DND-41 (cell line): ENCODE measurements around the gene ASTN1.

Experiments used
- EZH2 ChIP-seq: IDR thresholded peaks from 3 replicates; pipeline ENCODE4 v1.6.1; 2012; ENCODE audit warnings: borderline replicate concordance, low read depth, mild to moderate bottlenecking, moderate library complexity, low read length, inconsistent platforms; ENCODE audit not compliant: severe bottlenecking
- TF ChIP-seq, protein P1 (sequence below): IDR thresholded peaks from 2 replicates; pipeline ENCODE4 v1.5.1; 2012; ENCODE audit warnings: borderline replicate concordance, low read length, moderate library complexity, mild to moderate bottlenecking; ENCODE audit not compliant: poor library complexity, severe bottlenecking; ENCODE audit errors: extremely low read depth

DNA sequence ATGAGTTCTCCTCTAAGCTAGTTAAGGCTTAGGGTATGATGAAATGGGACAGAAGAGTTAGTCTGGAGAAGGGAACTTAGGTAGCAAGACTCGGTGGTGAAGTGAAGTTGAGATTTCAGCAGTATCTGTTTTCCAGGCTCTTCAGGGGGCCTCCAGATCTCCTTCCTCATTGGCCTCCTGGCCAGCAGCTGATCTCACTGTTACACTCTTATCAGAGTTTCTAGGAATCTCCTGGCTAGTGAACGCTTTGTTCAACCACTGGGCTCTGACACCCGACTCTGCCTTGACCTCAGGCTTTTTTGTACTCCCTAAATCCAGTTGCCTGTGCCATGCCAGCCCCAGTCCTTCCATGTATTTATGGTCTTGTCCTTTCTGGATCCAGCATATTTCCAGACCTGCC is 311.0 kb downstream of the ASTN1 start:
- TF ChIP-seq, protein P1, sequence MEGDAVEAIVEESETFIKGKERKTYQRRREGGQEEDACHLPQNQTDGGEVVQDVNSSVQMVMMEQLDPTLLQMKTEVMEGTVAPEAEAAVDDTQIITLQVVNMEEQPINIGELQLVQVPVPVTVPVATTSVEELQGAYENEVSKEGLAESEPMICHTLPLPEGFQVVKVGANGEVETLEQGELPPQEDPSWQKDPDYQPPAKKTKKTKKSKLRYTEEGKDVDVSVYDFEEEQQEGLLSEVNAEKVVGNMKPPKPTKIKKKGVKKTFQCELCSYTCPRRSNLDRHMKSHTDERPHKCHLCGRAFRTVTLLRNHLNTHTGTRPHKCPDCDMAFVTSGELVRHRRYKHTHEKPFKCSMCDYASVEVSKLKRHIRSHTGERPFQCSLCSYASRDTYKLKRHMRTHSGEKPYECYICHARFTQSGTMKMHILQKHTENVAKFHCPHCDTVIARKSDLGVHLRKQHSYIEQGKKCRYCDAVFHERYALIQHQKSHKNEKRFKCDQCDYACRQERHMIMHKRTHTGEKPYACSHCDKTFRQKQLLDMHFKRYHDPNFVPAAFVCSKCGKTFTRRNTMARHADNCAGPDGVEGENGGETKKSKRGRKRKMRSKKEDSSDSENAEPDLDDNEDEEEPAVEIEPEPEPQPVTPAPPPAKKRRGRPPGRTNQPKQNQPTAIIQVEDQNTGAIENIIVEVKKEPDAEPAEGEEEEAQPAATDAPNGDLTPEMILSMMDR = no peak
- no peak for TF ChIP-seq EZH2
